ENCODE measurements around the gene GLRX2. TPM values are rescaled to one million over a fixed set of nuclear protein-coding genes. Genes with fewer than 3 reads are reported as not detected.
"Not testable (repeated sequence)": the region's sequence is repeated elsewhere in the genome, so short reads cannot be mapped to it uniquely, and the experiment has no call there.

Gene GLRX2
- total RNA-seq, 1 experiment from 2014 or later, result 74.2 TPM

GRCh38 chr1:193054169-193054675, 51.0 kb downstream of the GLRX2 start:
- TF ChIP-seq CTCF (IDR thresholded peaks at IDR 0.05; ENCODE audit: unreplicated experiment), result no peak
- no TSS peak for BruUV-seq (replicated peaks)
- Mint-ChIP-seq H3K4me1 (ENCODE audit: insufficient read depth, unreplicated experiment) (peaks cover 52% of the 10 kb centered on the region), H3K27me3 (ENCODE audit: insufficient read depth, unreplicated experiment) (no peaks in the 10 kb centered on the region), H3K4me3 (ENCODE audit: unreplicated experiment) (no peak overlapping the region), H3K36me3 (ENCODE audit: insufficient read depth, unreplicated experiment) (peaks cover 19% of the 10 kb centered on the region), H3K9me3 (ENCODE audit: unreplicated experiment) (no peaks in the 10 kb centered on the region), H3K27ac (ENCODE audit: low read depth, unreplicated experiment) (no peak overlapping the region)
- no peak for DNase-seq (ENCODE audit: unreplicated experiment)
- ChIA-PET POLR2A (interaction anchor here (0.8 kb wide), 1 partner anchor 146 kb away, joined by 4 read pairs; no protein-coding TSS in a partner anchor), CTCF (interaction anchor here (0.6 to 1.6 kb wide), 3 partner anchors 22 to 176 kb away, joined by 3 to 5 read pairs (median 4); no protein-coding TSS in a partner anchor)
- intact Hi-C loops (cut with micrococcal nuclease), result no loop called here

GRCh38 chr1:193048913-193049312, 56.3 kb downstream of the GLRX2 start:
- intact Hi-C loops (cut with micrococcal nuclease); H3K9me3 Mint-ChIP-seq (ENCODE audit: unreplicated experiment); H3K4me3 Mint-ChIP-seq (ENCODE audit: unreplicated experiment); H3K27ac Mint-ChIP-seq (ENCODE audit: low read depth, unreplicated experiment); BruUV-seq (replicated peaks); H3K27me3 Mint-ChIP-seq (ENCODE audit: insufficient read depth, unreplicated experiment): not testable (repeated sequence)
- Mint-ChIP-seq H3K4me1 (ENCODE audit: insufficient read depth, unreplicated experiment) (peaks cover 16% of the 10 kb centered on the region), H3K36me3 (ENCODE audit: insufficient read depth, unreplicated experiment) (peaks cover 43% of the 10 kb centered on the region)
- CTCF ChIA-PET, result interaction anchor here (0.6 to 1.0 kb wide), 3 partner anchors 104 to 351 kb away, joined by 3 to 5 read pairs (median 3); no protein-coding TSS in a partner anchor
- DNase-seq (ENCODE audit: unreplicated experiment), result peak; percentile 34
- POLR2A ChIA-PET, result interaction anchor here (0.8 to 4.9 kb wide), 3 partner anchors 10 to 116 kb away, joined by 3 to 49 read pairs (median 3); partner anchors contain the start of genes RO60 and UCHL5

Small RNA genes lying within 50 kb of the gene (microRNA-seq; reads per million reads assigned to microRNA genes)
- gene MIR1278, result 1.9 reads per million, percentile 13 among the genes with 10 or more reads in this experiment

Other genes with a start within 250 kb of the GLRX2 start
- 79.2 and 94.4 TPM in 2 replicates for gene UCHL5, start 46.1 kb downstream of the GLRX2 start, total RNA-seq (2022)
- 128 and 135 TPM in 2 replicates for gene RO60, start 45.8 kb downstream of the GLRX2 start, total RNA-seq (2022)
- 79.8 and 85.8 TPM in 2 replicates for gene CDC73, start 16.6 kb upstream of the GLRX2 start, total RNA-seq (2022)
- not detected in 2 replicates for gene B3GALT2, start 81.2 kb upstream of the GLRX2 start, total RNA-seq (2022)